H9 (cell line): ENCODE results near the gene PPFIA2. TPM values are rescaled to one million over a fixed set of nuclear protein-coding genes. Genes with fewer than 3 reads are reported as not detected.

Experiments
- DNase-seq: peaks from one replicate; pipeline ENCODE4 v3.0.0-alpha.2; 2017
- H2AFZ ChIP-seq: one replicate; pipeline ENCODE4 v1.6.1; 2013; ENCODE audit warnings: mild to moderate bottlenecking, low read length, control low read depth, moderate library complexity
- H2AK5ac ChIP-seq: 2 replicates; pipeline ENCODE4 v1.6.1; 2013; ENCODE audit warnings: low read length, control low read depth, mixed read lengths; ENCODE audit not compliant: insufficient read length
- H2BK120ac ChIP-seq: one replicate; pipeline ENCODE4 v1.6.1; 2013; ENCODE audit warnings: low read depth, mild to moderate bottlenecking, low read length, control low read depth, inconsistent platforms; ENCODE audit not compliant: poor library complexity, severe bottlenecking
- H2BK12ac ChIP-seq: 2 replicates; pipeline ENCODE4 v1.6.1; 2013; ENCODE audit warnings: low read length, control low read depth, mixed read lengths, low read depth; ENCODE audit not compliant: insufficient read length
- H2BK15ac ChIP-seq: 2 replicates; pipeline ENCODE4 v1.6.1; 2013; ENCODE audit warnings: low read depth, low read length, control low read depth
- H2BK20ac ChIP-seq: one replicate; pipeline ENCODE4 v1.6.1; 2013; ENCODE audit warnings: low read depth, mild to moderate bottlenecking, low read length, control low read depth, inconsistent platforms; ENCODE audit not compliant: poor library complexity, severe bottlenecking
- H2BK5ac ChIP-seq: 2 replicates; pipeline ENCODE4 v1.6.1; 2013; ENCODE audit warnings: low read length, control low read depth, mixed read lengths; ENCODE audit not compliant: insufficient read length
- H3K14ac ChIP-seq: 2 replicates; pipeline ENCODE4 v1.6.1; 2013; ENCODE audit warnings: low read length, control low read depth; ENCODE audit not compliant: insufficient read depth
- H3K18ac ChIP-seq: 2 replicates; pipeline ENCODE4 v1.6.1; 2013; ENCODE audit warnings: low read depth, mild to moderate bottlenecking, mixed read lengths, low read length, control low read depth; ENCODE audit not compliant: insufficient read length
- H3K23ac ChIP-seq: 2 replicates; pipeline ENCODE4 v1.6.1; 2013; ENCODE audit warnings: low read length, control low read depth, mixed read lengths, low read depth; ENCODE audit not compliant: insufficient read length
- H3K23me2 ChIP-seq: 2 replicates; pipeline ENCODE4 v1.6.1; 2013; ENCODE audit warnings: low read depth, mild to moderate bottlenecking, mixed read lengths, low read length, control low read depth; ENCODE audit not compliant: insufficient read length, poor library complexity, severe bottlenecking
- H3K27ac ChIP-seq: 2 replicates; pipeline ENCODE4 v1.5.1; 2013; ENCODE audit warnings: low read length, control low read depth, mixed read lengths, low read depth; ENCODE audit not compliant: insufficient read length
- H3K27me3 ChIP-seq: 2 replicates; pipeline ENCODE4 v1.6.1; 2013; ENCODE audit warnings: low read length, control low read depth, inconsistent platforms; ENCODE audit not compliant: insufficient read depth
- H3K4ac ChIP-seq: 2 replicates; pipeline ENCODE4 v1.6.1; 2013; ENCODE audit warnings: low read depth, mild to moderate bottlenecking, control low read depth, inconsistent platforms, low read length, moderate library complexity
- H3K4me1 ChIP-seq: 2 replicates; pipeline ENCODE4 v1.6.1; 2013; ENCODE audit warnings: low read length, control low read depth, inconsistent platforms; ENCODE audit not compliant: insufficient read depth
- H3K4me2 ChIP-seq: 2 replicates; pipeline ENCODE4 v1.6.1; 2013; ENCODE audit warnings: low read length, control low read depth, mixed read lengths; ENCODE audit not compliant: insufficient read length, insufficient read depth
- H3K56ac ChIP-seq: 2 replicates; pipeline ENCODE4 v1.6.1; 2013; ENCODE audit warnings: low read depth, mild to moderate bottlenecking, mixed read lengths, low read length, control low read depth; ENCODE audit not compliant: insufficient read length
- H3K79me1 ChIP-seq: 2 replicates; pipeline ENCODE4 v1.6.1; 2013; ENCODE audit warnings: low read depth, mild to moderate bottlenecking, moderate library complexity, low read length, control low read depth, inconsistent platforms; ENCODE audit not compliant: insufficient read depth, poor library complexity, severe bottlenecking
- H3K79me2 ChIP-seq: 2 replicates; pipeline ENCODE4 v1.6.1; 2013; ENCODE audit warnings: low read length, control low read depth, inconsistent platforms; ENCODE audit not compliant: insufficient read depth
- H3K9ac ChIP-seq: 2 replicates; pipeline ENCODE4 v1.6.1; 2013; ENCODE audit warnings: low read length, control low read depth, mixed read lengths; ENCODE audit not compliant: insufficient read length; ENCODE audit errors: extremely low read depth
- H3K9me3 ChIP-seq: one replicate; pipeline ENCODE4 v1.6.1; 2013; ENCODE audit warnings: low read depth, low read length, inconsistent platforms; ENCODE audit not compliant: control insufficient read depth
- H3T11ph ChIP-seq: one replicate; pipeline ENCODE4 v1.6.1; 2013; ENCODE audit warnings: mild to moderate bottlenecking, low read length, control low read depth, inconsistent platforms
- H4K20me1 ChIP-seq: one replicate; pipeline ENCODE4 v1.6.1; 2013; ENCODE audit not compliant: control insufficient read depth, insufficient read length, insufficient read depth
- H4K5ac ChIP-seq: 2 replicates; pipeline ENCODE4 v1.6.1; 2013; ENCODE audit warnings: low read depth, mild to moderate bottlenecking, mixed read lengths, low read length, control low read depth; ENCODE audit not compliant: insufficient read length
- H4K8ac ChIP-seq: replicated peaks from 2 replicates; pipeline ENCODE4 v1.6.1; 2013; ENCODE audit warnings: low read length, control low read depth, mixed read lengths, low read depth; ENCODE audit not compliant: insufficient read length
- H4K91ac ChIP-seq: 2 replicates; pipeline ENCODE4 v1.6.1; 2013; ENCODE audit warnings: low read depth, mild to moderate bottlenecking, moderate library complexity, mixed read lengths, low read length, control low read depth; ENCODE audit not compliant: insufficient read length
- H3K27ac Mint-ChIP-seq, 3 experiments: 2 replicates in 2 of 3; 3 replicates in 1 of 3; pipeline ENCODE4 v1.8.0; 2020 to 2021; ENCODE audit warnings: mixed read lengths in 3 of 3, mild to moderate bottlenecking in 1 of 3, moderate library complexity in 1 of 3
- H3K27me3 Mint-ChIP-seq: 2 replicates; pipeline ENCODE4 v1.8.0; 2021; ENCODE audit warnings: low read depth, mild to moderate bottlenecking, moderate library complexity, mixed read lengths
- H3K36me3 Mint-ChIP-seq, 3 experiments: 2 replicates in 2 of 3; 3 replicates in 1 of 3; pipeline ENCODE4 v1.8.0; 2020 to 2021; ENCODE audit warnings: low read depth in 3 of 3, mixed read lengths in 3 of 3; ENCODE audit not compliant: insufficient read depth in 1 of 3
- H3K4me1 Mint-ChIP-seq, 2 experiments: 2 replicates each; pipeline ENCODE4 v1.8.0; 2020; ENCODE audit warnings: mixed read lengths in 2 of 2
- H3K4me3 Mint-ChIP-seq, 2 experiments: 2 replicates in 1 of 2; 3 replicates in 1 of 2; pipeline ENCODE4 v1.8.0; 2020 to 2021; ENCODE audit warnings: mild to moderate bottlenecking in 2 of 2, mixed read lengths in 2 of 2, moderate library complexity in 1 of 2
- H3K9me3 Mint-ChIP-seq, 2 experiments: 2 replicates in 1 of 2; 3 replicates in 1 of 2; pipeline ENCODE4 v1.8.0; 2020; ENCODE audit warnings: mild to moderate bottlenecking in 2 of 2, mixed read lengths in 2 of 2, moderate library complexity in 1 of 2
- CTCF ChIP-seq: fragments of 200-600 bp; sonication (generic); conservative IDR thresholded peaks from 3 replicates; pipeline ENCODE4 v1.8.0; 2021; ENCODE audit warnings: antibody characterized with exemption, mild to moderate bottlenecking
- WGBS: extraction: QIAGEN DNeasy Blood & Tissue Kit; methylation state at CpG from one replicate; pipeline ENCODE4 v1.1.7; 2013; ENCODE audit warnings: missing lambda C conversion rate, low lambda C conversion rate, mixed read lengths; ENCODE audit not compliant: insufficient read length; ENCODE audit errors: extremely low coverage; 5-methylcytosine and 5-hydroxymethylcytosine counted together
- total RNA-seq: library from RNA; stranded (reverse); gene quantifications from 2 replicates; pipeline ENCODE4 v1.2.1, GENCODE V29; 2021

PPFIA2 gene
- total RNA-seq, 1 experiment from 2014 or later = 1.3 TPM

DNA sequence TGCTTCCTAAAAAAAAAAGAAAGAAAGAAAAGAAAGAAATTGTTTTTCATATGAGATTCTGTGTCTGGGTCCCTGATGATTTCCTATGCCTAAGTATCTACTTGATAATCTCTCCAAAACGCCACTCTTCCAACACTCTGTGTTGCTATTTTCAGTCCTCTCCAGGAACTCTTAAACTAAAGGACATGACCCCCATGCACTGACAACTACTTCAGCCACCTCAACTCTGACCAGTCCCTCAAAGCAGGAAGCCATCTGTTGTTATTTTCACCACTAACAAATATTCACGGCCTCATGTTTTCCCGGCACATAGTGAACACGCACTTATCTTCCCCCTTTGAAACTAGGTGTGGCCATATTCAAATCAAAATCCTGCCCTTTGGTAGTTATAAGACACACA is 259.3 kb downstream of the PPFIA2 start:
- no CpG with 5 or more reads among the region's 4 CpGs for WGBS
- no peaks in the 10 kb centered on the region for H3K4me1 ChIP-seq

More for the DNA sequence above, 259.3 kb downstream of the PPFIA2 start:
- Histone ChIP-seq H3K9ac (no peak overlapping the region), H2AFZ (no peak overlapping the region), H4K20me1 (no peaks in the 10 kb centered on the region), H3K79me1 (no peaks in the 10 kb centered on the region), H2AK5ac (no peak overlapping the region), H2BK120ac (no peak overlapping the region), H3K14ac (no peak overlapping the region), H2BK5ac (no peak overlapping the region), H3K27ac (no peak overlapping the region), H3K18ac (no peak overlapping the region), H3K56ac (no peak overlapping the region), H3K23me2 (no peaks in the 10 kb centered on the region), H4K8ac (no peak overlapping the region), H3K79me2 (no peaks in the 10 kb centered on the region), H4K5ac (no peak overlapping the region), H2BK12ac (no peak overlapping the region), H3K4ac (no peak overlapping the region), H2BK20ac (no peak overlapping the region), H4K91ac (no peak overlapping the region), H3K23ac (no peak overlapping the region), H3K27me3 (no peaks in the 10 kb centered on the region), H3T11ph (no peak overlapping the region), H3K9me3 (no peaks in the 10 kb centered on the region), H3K4me2 (no peak overlapping the region), H2BK15ac (no peak overlapping the region)
- H3K4me3 Mint-ChIP-seq = no peak overlapping the region
- H3K9me3 Mint-ChIP-seq = peaks cover 2 to 4% of the 10 kb centered on the region in 2 experiments; a peak in 3 of 5 replicates
- no peaks in the 10 kb centered on the region; the same call in 1 of the 2 replicates for H3K27me3 Mint-ChIP-seq
- H3K4me1 Mint-ChIP-seq = no peaks in the 10 kb centered on the region
- H3K27ac Mint-ChIP-seq = no peak overlapping the region
- H3K36me3 Mint-ChIP-seq = no peaks in the 10 kb centered on the region
- DNase-seq = no peak
- TF ChIP-seq CTCF = no peak
